ENCODE measurements around the gene GAGE10. TPM values are rescaled to one million over a fixed set of nuclear protein-coding genes. Genes with fewer than 3 reads are reported as not detected.
A peak's percentile ranks its signal among the peaks of the same experiment; 100 is the strongest.

GAGE10 gene
- total RNA-seq, 4 donors from 2014 or later = not detected

DNA sequence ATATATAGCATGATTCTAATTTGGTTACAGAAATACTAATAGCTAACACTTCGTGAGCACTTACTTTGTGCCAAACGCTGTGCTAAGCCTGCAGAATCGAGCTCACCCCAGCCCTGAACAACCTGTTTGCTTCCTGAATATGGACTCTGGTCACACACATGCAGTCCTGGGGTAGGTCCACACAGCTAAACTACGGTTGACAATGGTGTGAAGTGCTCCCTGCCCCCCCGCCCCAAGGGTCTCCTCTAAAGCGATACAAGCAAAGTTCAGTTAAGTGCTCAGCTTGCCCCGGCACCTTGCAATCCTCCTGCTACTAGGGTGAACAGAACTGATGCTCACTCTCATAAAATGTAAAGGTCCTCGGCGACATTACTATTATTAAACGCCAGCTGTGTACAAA lies 39.8 kb upstream of the GAGE10 start:
- no peak for TF ChIP-seq POLR2A (IDR thresholded peaks at IDR 0.05)
- TF ChIP-seq CTCF (IDR thresholded peaks at IDR 0.05) = no peak
- TF ChIP-seq EP300 (IDR thresholded peaks at IDR 0.05) = no peak
- no peak for TF ChIP-seq POLR2AphosphoS5 (IDR thresholded peaks at IDR 0.05)
- ATAC-seq = no peak
- H3K4me3 ChIP-seq = no peak overlapping the region
- no peak overlapping the region for H3K27ac ChIP-seq
- H3K4me1 ChIP-seq = no peaks in the 10 kb centered on the region
- H3K9me3 ChIP-seq = no peaks in the 10 kb centered on the region
- WGBS, 2 donors (ENCODE audit: low coverage in 1 of 2) = 68 to 79% methylated on average over 4 to 6 of the region's 10 CpGs
- H3K27me3 ChIP-seq = no peaks in the 10 kb centered on the region
- H3K36me3 ChIP-seq = no peaks in the 10 kb centered on the region

DNA sequence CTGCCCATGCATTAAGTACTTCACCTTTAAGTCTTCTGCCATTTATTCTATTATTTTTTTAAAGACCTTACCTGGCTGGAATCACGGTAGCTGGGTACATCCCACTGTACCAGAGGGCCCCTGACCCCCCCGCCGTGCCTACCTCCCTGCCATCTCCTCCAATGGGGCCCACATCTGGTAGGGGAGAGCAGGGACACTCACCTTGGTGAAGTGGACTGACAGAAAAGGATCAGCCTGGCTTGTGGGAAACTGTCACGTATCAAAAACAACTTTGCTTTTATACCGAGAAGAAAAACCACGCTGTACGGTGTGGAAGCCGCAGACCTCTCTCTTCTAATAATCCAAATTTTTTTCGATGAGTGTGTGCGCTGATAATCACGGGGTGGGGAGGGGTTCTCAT lies 39.0 kb upstream of the GAGE10 start, which contains the start of gene FOXP3:
TSS of gene FOXP3 (minus strand) at position 251 of the 400 bp plus-strand sequence. CDS start 6,205 bp downstream, outside the sequence.
- no peaks in the 10 kb centered on the region for H3K27me3 ChIP-seq
- no peaks in the 10 kb centered on the region for H3K36me3 ChIP-seq
- 76 to 82% methylated on average over 2 to 8 of the region's 11 CpGs for WGBS, 2 donors (ENCODE audit: low coverage in 1 of 2)
- ATAC-seq = no peak
- no peak within 1 kb of the TSS for H3K27ac ChIP-seq
- no peaks in the 10 kb centered on the region for H3K9me3 ChIP-seq
- no peaks in the 10 kb centered on the region for H3K4me1 ChIP-seq
- TF ChIP-seq CTCF (IDR thresholded peaks at IDR 0.05) = no peak
- no peak for TF ChIP-seq EP300 (IDR thresholded peaks at IDR 0.05)
- no peak for TF ChIP-seq POLR2AphosphoS5 (IDR thresholded peaks at IDR 0.05)
- no peak for TF ChIP-seq POLR2A (IDR thresholded peaks at IDR 0.05)
- no peak within 1 kb of the TSS for H3K4me3 ChIP-seq

DNA sequence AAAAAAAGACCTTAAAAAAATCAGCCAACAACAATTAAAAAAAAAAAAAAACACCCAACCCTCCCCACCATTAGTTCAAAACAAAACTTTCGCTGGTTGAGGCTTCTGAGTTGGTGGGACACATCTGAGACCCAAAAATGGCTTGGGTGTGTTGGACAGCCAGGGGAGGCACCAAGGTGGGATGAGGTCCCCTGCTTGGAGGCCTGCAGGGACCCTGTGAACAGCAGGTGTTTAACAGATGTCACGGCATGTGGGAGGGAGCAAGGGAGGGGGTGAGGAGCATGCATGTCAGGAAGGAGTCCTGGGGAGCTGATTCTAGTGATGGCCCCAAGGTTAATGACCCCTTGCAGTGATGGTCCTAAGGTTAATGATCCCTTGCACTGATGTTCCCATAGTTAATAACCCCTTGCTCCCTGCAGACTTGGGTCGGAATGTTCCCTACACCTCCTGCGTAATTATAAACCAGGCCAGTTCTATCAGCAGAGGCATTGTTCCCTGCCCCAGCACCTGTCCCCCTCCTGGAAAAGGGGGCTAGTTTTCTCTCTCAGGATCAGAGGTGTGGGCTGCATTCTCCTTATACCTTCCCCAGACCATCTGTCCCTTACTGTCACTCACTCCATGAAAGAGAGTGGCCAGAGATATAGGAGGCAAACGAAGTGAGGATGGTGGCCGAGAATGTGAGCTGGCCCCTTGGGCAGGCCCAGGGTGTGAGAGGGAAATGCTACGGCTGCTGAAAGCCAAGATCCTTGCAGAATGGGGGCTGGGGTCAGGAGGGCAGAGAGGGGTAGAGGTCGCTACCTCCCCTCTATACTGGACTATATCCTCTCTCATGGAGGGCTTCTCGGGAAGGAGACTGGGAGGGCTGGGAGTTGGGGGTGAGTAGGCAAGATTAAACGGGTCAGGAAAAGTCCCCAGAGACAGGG lies 36.7 kb upstream of the GAGE10 start:
- TF ChIP-seq POLR2A (IDR thresholded peaks at IDR 0.05) = no peak
- no peak for TF ChIP-seq CTCF (IDR thresholded peaks at IDR 0.05)
- no peak for TF ChIP-seq EP300 (IDR thresholded peaks at IDR 0.05)
- TF ChIP-seq POLR2AphosphoS5 (IDR thresholded peaks at IDR 0.05) = no peak
- ATAC-seq = no peak
- H3K4me3 ChIP-seq = no peak overlapping the region
- H3K27ac ChIP-seq = no peak overlapping the region
- no peaks in the 10 kb centered on the region for H3K27me3 ChIP-seq
- H3K9me3 ChIP-seq = no peaks in the 10 kb centered on the region
- peaks cover 0 to 15% (median 7%) of the 10 kb centered on the region in 3 donors for H3K4me1 ChIP-seq
- WGBS, 2 donors (ENCODE audit: low coverage in 1 of 2) = 71% methylated on average over 5 of the region's 10 CpGs
- no peaks in the 10 kb centered on the region for H3K36me3 ChIP-seq

GRCh38 chrX:49268702-49269009 lies 34.8 kb upstream of the GAGE10 start:
- ATAC-seq = no peak
- Histone ChIP-seq H3K9me3 (no peaks in the 10 kb centered on the region), H3K4me3 (peak overlapping the region; percentile 40 to 77), H3K4me1 (peaks cover 0 to 34% (median 7%) of the 10 kb centered on the region in 3 donors), H3K27ac (peak overlapping the region; percentile 78 to 97 (median 92)), H3K27me3 (no peaks in the 10 kb centered on the region), H3K36me3 (no peaks in the 10 kb centered on the region)
- TF ChIP-seq POLR2A (IDR thresholded peaks at IDR 0.05) (no peak), CTCF (IDR thresholded peaks at IDR 0.05) (no peak), POLR2AphosphoS5 (IDR thresholded peaks at IDR 0.05) (no peak), EP300 (IDR thresholded peaks at IDR 0.05) (no peak)
- 10% methylated on average over 4 of the region's 4 CpGs; no CpG with 5 or more reads in 1 of the 2 donors for WGBS, 2 donors (ENCODE audit: low coverage in 1 of 2)

All from gastroesophageal sphincter (tissue), 4 donors.